Measurements from ENCODE around the gene DLG2.

The DLG2 gene

GRCh38 chr11:84249344-84250135, 1377.6 kb downstream of the DLG2 start:
- H3K4me3 ChIP-seq (ENCODE audit: low read depth, low read length), result no peak overlapping the region
- no peak for TF ChIP-seq CTCF (IDR thresholded peaks at IDR 0.05; ENCODE audit: borderline replicate concordance, insufficient read depth, low read depth, low read length)

- TF ChIP-seq CTCF (IDR thresholded peaks at IDR 0.05; ENCODE audit: borderline replicate concordance, insufficient read depth, low read depth, low read length), result no peak
- no peak overlapping the region for H3K4me3 ChIP-seq (ENCODE audit: low read depth, low read length)
Measured at GRCh38 chr11:84247926-84248325, 1379.2 kb downstream of the DLG2 start.

GRCh38 chr11:84247129-84247528, 1380.0 kb downstream of the DLG2 start:
- no peak for TF ChIP-seq CTCF (IDR thresholded peaks at IDR 0.05; ENCODE audit: borderline replicate concordance, insufficient read depth, low read depth, low read length)
- no peak overlapping the region for H3K4me3 ChIP-seq (ENCODE audit: low read depth, low read length)

- TF ChIP-seq CTCF (IDR thresholded peaks at IDR 0.05; ENCODE audit: borderline replicate concordance, insufficient read depth, low read depth, low read length), result no peak
Measured at GRCh38 chr11:84243629-84244263, 1383.4 kb downstream of the DLG2 start.

GRCh38 chr11:84241343-84242131, 1385.6 kb downstream of the DLG2 start:
- no peak overlapping the region for H3K4me3 ChIP-seq (ENCODE audit: low read depth, low read length)
- TF ChIP-seq CTCF (IDR thresholded peaks at IDR 0.05; ENCODE audit: borderline replicate concordance, insufficient read depth, low read depth, low read length), result no peak

More at GRCh38 chr11:84243629-84244263, 1383.4 kb downstream of the DLG2 start:
- H3K4me3 ChIP-seq (ENCODE audit: low read depth, low read length), result no peak overlapping the region

GRCh38 chr11:84240847-84241246, 1386.3 kb downstream of the DLG2 start:
- no peak for TF ChIP-seq CTCF (IDR thresholded peaks at IDR 0.05; ENCODE audit: borderline replicate concordance, insufficient read depth, low read depth, low read length)
- no peak overlapping the region for H3K4me3 ChIP-seq (ENCODE audit: low read depth, low read length)

Measured in GM12875 (cell line).